CMK (cell line): ENCODE data around the gene PSG4.
"Not testable (repeated sequence)": the region's sequence is repeated elsewhere in the genome, so short reads cannot be mapped to it uniquely, and the experiment has no call there.

Experiments used
- DNase-seq: peaks from one replicate; pipeline ENCODE4 v3.0.0-alpha.2; 2010; ENCODE audit warnings: low read depth

PSG4 gene

GRCh38 chr19:43197666-43198397 lies 7.6 kb downstream of the PSG4 start:
- DNase-seq, result not testable (repeated sequence)

- DNase-seq, result not testable (repeated sequence)
Measured at GRCh38 chr19:43194397-43194796, 11.0 kb downstream of the PSG4 start.

GRCh38 chr19:43192381-43193155 lies 12.9 kb downstream of the PSG4 start:
- DNase-seq, result not testable (repeated sequence)

GRCh38 chr19:43188092-43188491 lies 17.3 kb downstream of the PSG4 start:
- DNase-seq, result not testable (repeated sequence)

GRCh38 chr19:43186311-43186935 lies 19.0 kb downstream of the PSG4 start, which contains the start of gene PSG5:
Gene PSG5 (minus strand): TSS chr19:43186536. CDS start chr19:43186405, 131 bp downstream.
- DNase-seq, result not testable (repeated sequence)

- not testable (repeated sequence) for DNase-seq
Measured at GRCh38 chr19:43181869-43182771, 23.3 kb downstream of the PSG4 start.

- DNase-seq, result not testable (repeated sequence)
Measured at GRCh38 chr19:43179569-43180147, 25.8 kb downstream of the PSG4 start.

- not testable (repeated sequence) for DNase-seq
Measured at GRCh38 chr19:43178577-43178976, 26.9 kb downstream of the PSG4 start.

- not testable (repeated sequence) for DNase-seq
Measured at GRCh38 chr19:43165906-43166305, 39.5 kb downstream of the PSG4 start.

- DNase-seq, result not testable (repeated sequence)
Measured at GRCh38 chr19:43163135-43163534, 42.3 kb downstream of the PSG4 start.

GRCh38 chr19:43162261-43162660 lies 43.2 kb downstream of the PSG4 start:
- not testable (repeated sequence) for DNase-seq

- no peak for DNase-seq
Measured at GRCh38 chr19:43152214-43152613, 53.2 kb downstream of the PSG4 start.

GRCh38 chr19:43149788-43150187 lies 55.6 kb downstream of the PSG4 start:
- DNase-seq, result not testable (repeated sequence)

GRCh38 chr19:43148233-43148632 lies 57.2 kb downstream of the PSG4 start:
- DNase-seq, result no peak
